Ammon's horn (tissue), 1 donor: ENCODE results near the gene H1-8.

Source experiments
- DNase-seq: peaks from one replicate; pipeline ENCODE4 v3.0.0-alpha.2; 2016; ENCODE audit warnings: low spot score

The H1-8 gene

GRCh38 chr3:129556358-129556695, 13.4 kb downstream of the H1-8 start:
- DNase-seq: no peak

- DNase-seq: no peak
Measured at GRCh38 chr3:129556890-129557547, 14.0 kb downstream of the H1-8 start.

- no peak for DNase-seq
Measured at GRCh38 chr3:129557548-129557894, 14.5 kb downstream of the H1-8 start.

DNA sequence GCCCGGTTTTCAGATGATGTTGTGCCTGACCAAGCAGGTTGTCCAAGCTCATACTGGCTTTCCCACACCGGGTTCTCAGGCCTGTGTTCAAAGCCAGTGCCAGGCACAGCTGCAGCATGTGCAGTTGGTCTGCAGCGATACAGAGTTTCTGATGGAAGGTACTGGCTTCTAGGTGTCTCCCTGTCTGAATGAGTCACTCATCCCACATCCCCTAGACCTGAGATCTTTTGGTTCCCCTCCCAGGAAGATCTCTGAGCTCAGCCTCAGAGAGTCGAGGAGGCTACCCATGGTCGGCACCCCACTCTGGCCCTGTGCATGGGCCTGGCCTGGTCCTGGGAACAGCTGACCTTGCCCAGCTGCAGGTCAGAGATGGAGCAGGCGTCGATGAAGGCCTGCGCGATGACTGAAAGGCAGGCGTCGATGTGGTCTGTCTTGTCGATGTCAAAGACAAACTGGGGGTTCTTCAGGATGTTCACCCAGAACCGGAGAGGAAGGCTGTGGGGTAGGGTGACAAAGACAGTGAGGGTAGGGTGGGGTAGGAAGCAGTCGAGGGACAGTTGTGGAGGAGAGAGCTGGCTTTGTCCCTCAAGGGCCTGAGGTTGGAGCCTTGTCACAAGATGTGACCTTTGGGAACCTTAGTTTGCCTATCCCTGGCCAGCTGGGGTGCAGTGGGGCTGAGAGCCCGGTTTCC, 15.3 kb downstream of the H1-8 start:
- DNase-seq: no peak

DNA sequence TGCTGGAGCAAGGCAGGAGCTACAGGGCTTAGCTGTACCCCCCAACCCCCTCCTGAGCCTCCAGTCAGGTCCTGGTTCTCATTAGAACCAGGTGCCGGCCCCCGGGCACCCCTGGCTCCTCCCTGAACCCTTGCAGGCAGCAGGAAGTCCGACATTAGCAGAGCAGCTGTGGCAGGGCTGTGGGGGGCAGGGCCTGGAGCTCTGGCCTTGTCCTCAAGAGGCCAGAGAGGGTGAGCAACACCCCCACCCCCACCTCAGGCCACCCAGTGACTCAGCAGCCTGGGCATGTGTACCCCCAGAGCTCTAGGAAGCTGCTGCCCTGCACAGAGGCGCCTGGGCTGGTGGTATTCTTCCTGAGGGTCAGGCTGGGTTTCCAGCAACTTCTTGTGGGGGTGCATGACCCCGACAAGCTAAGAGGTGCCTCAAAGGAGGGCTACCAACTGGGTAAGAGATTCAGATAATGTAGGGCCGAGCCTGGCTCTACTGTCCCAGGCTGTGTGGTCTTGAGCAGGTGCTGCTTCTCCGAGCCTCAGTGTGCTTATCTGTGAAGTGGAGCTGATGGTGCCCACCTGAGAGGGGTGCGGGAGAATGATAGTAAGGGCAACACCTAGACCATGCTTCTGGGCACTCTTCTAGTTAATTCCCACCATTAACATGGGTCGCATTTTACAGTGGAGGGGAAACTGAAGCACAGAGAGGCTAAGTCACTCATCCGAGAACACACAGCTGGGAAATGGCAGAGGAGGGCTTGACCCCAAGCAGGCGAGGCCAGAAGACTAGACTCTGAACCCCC, 16.0 kb downstream of the H1-8 start:
- no peak for DNase-seq

- DNase-seq: no peak
Measured at GRCh38 chr3:129559565-129560079, 16.6 kb downstream of the H1-8 start.

DNA sequence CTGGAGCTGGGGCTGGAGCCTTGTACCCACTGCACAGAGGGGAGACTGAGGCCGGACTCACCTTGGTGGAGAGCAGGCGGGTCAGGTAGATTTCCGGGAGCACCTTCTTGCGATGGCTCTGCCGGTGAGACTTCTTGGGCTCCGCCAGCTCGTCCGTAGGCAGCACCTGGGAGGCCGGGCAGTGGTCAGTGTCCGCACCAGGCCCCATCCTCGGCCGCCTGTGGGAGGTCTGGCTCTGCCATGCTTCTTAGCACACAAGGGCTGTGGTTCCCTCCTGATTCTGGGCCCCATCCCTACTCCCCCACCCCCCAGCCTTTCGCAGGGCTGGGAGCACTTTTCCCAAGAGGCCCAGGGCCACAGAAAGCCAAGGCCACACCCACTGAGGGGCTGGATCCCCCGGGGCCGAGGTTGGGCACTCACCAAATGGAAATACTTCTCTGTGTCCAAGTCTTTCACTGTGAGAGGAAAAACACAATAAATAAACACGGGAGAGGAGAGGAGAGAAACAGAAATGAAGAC, 17.4 kb downstream of the H1-8 start:
- DNase-seq: no peak

DNA sequence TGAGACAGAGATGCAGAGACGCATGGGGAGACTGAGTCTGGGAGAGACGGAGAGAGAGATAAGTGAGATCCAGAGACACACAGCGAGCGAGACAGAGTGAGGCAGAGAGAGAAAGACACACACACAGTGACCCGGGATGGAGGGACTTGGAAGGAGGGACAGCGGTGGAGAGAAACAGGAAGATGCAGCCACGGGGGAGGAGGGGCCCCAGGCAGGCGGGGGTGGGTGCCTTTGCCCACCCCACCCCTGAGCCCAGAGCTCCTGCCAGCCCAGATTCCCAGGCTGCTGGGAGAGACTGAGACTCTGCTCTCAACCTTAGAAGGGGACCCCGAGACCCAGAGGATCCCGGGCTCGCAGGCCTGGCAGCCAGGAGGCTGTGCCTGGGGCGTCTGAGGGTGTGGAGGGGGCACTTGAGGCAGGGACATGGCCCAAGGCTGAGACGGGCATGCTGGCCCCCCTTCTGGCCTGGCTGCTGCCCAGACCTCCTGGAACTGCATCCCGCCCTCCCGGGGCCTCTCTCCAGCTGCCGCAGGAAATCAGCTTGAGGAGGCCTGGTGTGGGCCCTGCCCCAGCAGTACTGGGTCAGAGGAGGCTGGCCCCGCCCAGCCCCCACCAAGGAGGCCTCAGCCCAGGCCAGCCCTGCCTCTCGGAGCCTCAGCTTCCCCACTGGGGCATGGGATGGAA, 18.1 kb downstream of the H1-8 start:
- DNase-seq: no peak

- no peak for DNase-seq
Measured at GRCh38 chr3:129561619-129562248, 18.8 kb downstream of the H1-8 start.

DNA sequence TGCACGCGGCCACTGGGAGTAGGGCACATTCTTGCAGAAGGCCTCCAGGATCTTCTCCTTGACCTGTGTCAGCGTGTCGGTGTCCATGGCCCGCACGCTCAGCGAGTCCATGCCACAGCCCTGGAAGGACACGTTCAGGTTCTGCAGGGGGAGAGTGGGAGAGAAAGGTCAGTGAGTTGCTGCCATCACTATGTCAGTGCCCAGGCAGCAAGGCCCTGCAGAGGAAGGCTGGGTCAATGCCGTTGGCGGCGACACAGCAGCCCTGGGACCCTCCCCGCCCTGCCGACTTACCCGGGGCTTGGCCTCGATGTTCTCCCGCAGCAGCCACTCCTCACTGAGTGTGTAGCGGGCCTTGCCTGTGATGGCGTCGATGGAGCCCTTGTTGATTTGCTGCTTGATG, 19.8 kb downstream of the H1-8 start:
- no peak for DNase-seq

- DNase-seq: no peak
Measured at GRCh38 chr3:129563332-129563731, 20.4 kb downstream of the H1-8 start.

- DNase-seq: no peak
Measured at GRCh38 chr3:129563850-129564535, 21.0 kb downstream of the H1-8 start.

GRCh38 chr3:129564981-129565644, 22.1 kb downstream of the H1-8 start:
- no peak for DNase-seq

GRCh38 chr3:129565902-129566301, 22.9 kb downstream of the H1-8 start:
- DNase-seq: no peak

DNA sequence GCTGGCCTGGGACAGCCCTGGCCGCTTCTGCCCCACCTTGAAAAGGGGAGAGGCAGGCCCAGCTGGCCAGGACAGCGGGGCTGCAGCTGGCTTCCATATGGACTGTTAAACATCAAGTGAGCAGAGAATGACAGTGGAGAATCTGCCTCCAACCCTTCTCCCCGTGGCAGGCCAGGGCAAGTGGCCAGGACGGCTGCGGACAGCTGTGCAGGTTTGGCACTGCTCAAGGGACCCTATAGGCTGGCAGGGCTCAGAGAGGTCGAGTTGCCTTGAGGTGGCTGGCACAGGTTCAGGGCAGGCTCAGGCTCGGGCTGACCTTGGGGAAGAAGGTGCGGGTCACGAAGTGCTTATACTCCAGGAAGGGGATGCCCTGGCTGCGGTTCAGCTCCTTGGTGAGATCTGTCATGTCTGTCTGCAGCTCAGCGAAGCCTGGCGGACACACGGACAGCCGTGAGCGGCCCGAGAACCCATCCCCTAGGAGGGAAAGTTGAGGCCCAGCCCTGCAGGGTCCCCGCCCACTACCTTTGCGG, 24.3 kb downstream of the H1-8 start:
- DNase-seq: no peak

DNA sequence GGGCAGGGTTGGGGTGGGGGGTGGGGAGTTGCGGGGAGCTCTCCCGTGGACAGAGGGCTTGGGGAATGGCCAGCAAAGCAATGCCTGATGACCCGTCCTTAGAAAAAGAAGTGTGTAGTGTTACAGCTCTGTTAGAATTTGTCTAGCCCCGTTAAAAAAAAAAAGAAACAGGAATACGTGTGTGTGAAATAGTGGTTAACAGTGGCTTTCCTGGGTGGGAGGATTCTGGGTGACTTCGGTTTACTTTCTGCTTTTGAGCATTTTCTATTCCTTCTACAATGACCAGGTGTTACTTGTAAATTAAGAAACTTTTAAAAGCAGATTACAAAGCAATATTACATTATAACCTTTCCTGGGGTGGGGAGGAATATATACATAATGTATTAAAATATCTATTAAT, 25.0 kb downstream of the H1-8 start:
- no peak for DNase-seq

- no peak for DNase-seq
Measured at GRCh38 chr3:129569856-129570255, 26.9 kb downstream of the H1-8 start.

GRCh38 chr3:129571605-129572547, 28.9 kb downstream of the H1-8 start:
- no peak for DNase-seq

- no peak for DNase-seq
Measured at GRCh38 chr3:129572603-129573002, 29.6 kb downstream of the H1-8 start.
